HEK293T (cell line): ENCODE data around the gene FAM24B.

Experiments
- BHLHE40 ChIP-seq: fragments of 450-650 bp; IDR thresholded peaks from 2 replicates; pipeline ENCODE4 v1.6.1; 2016; ENCODE audit warnings: mild to moderate bottlenecking, moderate library complexity, borderline replicate concordance
- ELF4 ChIP-seq: fragments of 450-650 bp; IDR thresholded peaks from 2 replicates; pipeline ENCODE4 v1.6.1; 2017; ENCODE audit warnings: antibody characterized with exemption
- FOXA1 ChIP-seq: fragments of 450-650 bp; IDR thresholded peaks from 2 replicates; pipeline ENCODE4 v1.6.1; 2016; ENCODE audit warnings: mild to moderate bottlenecking
- FOXK2 ChIP-seq: fragments of 450-650 bp; IDR thresholded peaks from 2 replicates; pipeline ENCODE4 v1.6.1; 2016; ENCODE audit warnings: mild to moderate bottlenecking
- FOXM1 ChIP-seq: fragments of 450-650 bp; IDR thresholded peaks from 2 replicates; pipeline ENCODE4 v1.6.1; 2017; ENCODE audit warnings: mild to moderate bottlenecking, borderline replicate concordance
- L3MBTL2 ChIP-seq: fragments of 450-650 bp; conservative IDR thresholded peaks from 2 replicates; pipeline ENCODE4 v1.6.1; 2016; ENCODE audit warnings: mild to moderate bottlenecking
- PKNOX1 ChIP-seq: fragments of 450-650 bp; IDR thresholded peaks from 2 replicates; pipeline ENCODE4 v1.6.1; 2016
- SP1 ChIP-seq: fragments of 450-650 bp; IDR thresholded peaks from 2 replicates; pipeline ENCODE4 v1.6.1; 2017
- SUZ12 ChIP-seq: fragments of 450-650 bp; IDR thresholded peaks from 2 replicates; pipeline ENCODE4 v1.6.1; 2016; ENCODE audit warnings: mild to moderate bottlenecking
- TARDBP ChIP-seq: fragments of 450-650 bp; IDR thresholded peaks from 2 replicates; pipeline ENCODE4 v1.6.1; 2016

GRCh38 chr10:122854648-122855047 lies 24.7 kb downstream of the FAM24B start:
- TF ChIP-seq PKNOX1, result no peak
- TF ChIP-seq BHLHE40, result no peak
- no peak for TF ChIP-seq ELF4
- no peak for TF ChIP-seq SP1
- no peak for TF ChIP-seq FOXK2
- no peak for TF ChIP-seq TARDBP
- no peak for TF ChIP-seq SUZ12
- no peak for TF ChIP-seq FOXM1
- no peak for TF ChIP-seq FOXA1
- no peak for TF ChIP-seq L3MBTL2
